ENCODE data around the gene CDH7.
A peak's percentile ranks its signal among the peaks of the same experiment; 100 is the strongest.

CDH7 gene, protein sequence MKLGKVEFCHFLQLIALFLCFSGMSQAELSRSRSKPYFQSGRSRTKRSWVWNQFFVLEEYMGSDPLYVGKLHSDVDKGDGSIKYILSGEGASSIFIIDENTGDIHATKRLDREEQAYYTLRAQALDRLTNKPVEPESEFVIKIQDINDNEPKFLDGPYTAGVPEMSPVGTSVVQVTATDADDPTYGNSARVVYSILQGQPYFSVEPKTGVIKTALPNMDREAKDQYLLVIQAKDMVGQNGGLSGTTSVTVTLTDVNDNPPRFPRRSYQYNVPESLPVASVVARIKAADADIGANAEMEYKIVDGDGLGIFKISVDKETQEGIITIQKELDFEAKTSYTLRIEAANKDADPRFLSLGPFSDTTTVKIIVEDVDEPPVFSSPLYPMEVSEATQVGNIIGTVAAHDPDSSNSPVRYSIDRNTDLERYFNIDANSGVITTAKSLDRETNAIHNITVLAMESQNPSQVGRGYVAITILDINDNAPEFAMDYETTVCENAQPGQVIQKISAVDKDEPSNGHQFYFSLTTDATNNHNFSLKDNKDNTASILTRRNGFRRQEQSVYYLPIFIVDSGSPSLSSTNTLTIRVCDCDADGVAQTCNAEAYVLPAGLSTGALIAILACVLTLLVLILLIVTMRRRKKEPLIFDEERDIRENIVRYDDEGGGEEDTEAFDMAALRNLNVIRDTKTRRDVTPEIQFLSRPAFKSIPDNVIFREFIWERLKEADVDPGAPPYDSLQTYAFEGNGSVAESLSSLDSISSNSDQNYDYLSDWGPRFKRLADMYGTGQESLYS

DNA sequence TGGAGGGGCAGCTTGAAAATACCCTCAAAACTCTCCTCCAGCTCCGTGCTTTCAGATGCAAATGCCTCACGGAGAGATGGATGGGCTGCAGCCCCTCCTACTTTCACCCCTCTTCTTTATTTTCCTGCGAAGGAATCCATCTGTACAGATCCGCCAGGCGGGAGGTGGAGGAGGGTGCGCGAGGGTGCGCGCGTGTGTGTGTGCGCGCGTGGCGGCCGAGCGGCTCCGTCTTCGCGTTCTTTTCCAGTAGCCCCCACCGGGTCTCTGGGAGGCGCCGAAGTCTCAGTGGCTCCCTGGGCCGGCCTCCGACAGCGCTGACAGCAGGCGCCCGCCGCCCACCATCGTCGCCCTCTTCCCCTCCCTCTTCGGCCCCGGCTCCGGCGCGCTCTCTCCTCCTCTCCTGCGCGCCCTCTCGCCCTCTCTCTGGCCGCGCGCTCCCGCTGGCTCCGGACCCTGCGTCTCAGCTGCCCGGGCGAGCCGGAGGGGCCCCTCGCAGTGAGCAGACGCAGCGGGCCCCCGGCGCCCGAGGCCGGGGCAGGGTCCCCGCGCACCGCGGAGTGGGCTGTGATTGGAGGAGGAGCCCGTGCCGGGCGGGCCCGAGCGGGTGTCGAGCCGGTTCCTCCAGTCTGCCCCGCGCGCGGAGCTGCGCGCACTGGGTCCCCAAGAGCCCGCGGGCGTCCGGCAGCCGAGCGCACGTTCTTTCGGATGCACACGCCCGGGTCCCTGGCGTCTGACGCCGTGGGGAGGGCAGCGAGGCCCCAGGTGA lies at the start of gene CDH7:
Gene CDH7, plus strand, starts transcription at position 624 of the 766 bp plus-strand sequence. CDS start 11,831 bp downstream, outside the sequence.
- peak; percentile 31 for DNase-seq

DNA sequence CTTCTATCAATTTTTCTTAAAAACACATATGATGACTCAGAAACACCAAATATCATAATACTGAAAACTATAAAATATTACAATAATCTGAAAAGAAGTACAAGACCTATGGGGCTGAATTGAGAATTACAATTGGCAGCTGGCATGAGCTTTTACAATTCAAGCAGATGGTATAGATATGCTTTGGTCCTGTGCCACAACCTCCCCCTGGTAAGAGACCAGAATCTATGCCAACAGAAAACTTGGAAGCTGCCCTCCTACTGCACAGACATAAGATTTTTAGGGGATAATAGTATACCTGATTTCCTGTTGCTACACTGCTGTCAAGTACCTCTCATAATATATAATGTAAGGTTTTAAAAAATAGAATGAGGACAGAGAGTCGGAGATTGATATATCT lies 46.8 kb upstream of the CDH7 start:
- no peak for DNase-seq

DNA sequence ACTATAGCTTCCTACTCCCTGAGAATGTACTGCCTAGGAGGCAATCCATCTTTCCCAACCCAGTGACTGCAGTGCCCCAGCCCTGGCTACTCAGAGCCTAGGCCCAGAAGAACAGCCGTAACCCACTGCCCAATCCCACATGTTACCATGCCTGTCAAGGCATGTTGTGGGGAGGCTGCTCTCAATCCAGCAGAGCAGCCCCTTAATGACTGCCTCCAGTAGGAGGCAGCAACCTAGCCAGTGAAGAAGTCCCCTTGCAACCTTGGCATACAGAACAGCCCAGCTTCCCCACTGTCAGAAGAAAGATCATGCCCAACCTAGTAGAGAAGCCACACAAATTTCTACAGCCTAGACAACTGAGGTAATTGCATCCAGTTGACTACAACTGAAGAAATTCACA lies 44.2 kb upstream of the CDH7 start:
- DNase-seq, result no peak

DNA sequence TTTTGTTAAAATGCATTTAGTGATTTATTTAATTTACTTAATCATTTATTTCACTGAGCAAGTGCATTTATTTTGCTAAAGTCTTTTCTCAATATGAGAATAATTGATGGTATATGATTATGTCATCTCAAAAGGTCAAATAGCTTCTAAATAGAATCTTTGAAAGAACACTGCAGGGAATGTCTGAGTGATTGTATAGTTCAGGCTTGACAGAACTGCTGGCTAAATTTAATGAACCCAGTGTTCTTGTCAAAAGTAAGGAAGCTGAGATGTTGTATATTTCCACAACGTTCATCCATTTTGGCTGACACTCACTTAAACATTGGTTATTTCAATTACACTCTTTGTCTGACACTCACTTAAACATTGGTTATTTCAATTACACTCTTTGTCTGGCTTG lies 39.3 kb upstream of the CDH7 start:
- DNase-seq, result no peak

DNA sequence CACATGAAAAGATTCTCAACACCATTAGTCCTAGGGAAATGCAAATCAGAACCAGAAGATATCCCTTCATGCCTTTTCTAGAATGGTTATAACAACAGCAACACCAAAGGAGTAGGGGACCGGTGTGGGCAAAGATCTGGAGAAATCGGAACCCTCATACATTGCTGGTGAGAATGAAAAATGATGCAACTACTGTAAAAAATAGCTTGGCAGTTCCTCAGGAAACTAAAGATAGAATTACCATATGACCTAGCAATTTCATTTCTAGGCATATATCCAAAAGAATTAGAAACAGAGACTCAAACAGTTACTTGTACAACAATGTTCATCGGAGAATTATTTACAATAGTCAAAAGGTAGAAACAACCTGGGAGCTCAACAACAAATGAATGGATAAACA lies 29.2 kb upstream of the CDH7 start:
- DNase-seq, result peak; percentile 35

DNA sequence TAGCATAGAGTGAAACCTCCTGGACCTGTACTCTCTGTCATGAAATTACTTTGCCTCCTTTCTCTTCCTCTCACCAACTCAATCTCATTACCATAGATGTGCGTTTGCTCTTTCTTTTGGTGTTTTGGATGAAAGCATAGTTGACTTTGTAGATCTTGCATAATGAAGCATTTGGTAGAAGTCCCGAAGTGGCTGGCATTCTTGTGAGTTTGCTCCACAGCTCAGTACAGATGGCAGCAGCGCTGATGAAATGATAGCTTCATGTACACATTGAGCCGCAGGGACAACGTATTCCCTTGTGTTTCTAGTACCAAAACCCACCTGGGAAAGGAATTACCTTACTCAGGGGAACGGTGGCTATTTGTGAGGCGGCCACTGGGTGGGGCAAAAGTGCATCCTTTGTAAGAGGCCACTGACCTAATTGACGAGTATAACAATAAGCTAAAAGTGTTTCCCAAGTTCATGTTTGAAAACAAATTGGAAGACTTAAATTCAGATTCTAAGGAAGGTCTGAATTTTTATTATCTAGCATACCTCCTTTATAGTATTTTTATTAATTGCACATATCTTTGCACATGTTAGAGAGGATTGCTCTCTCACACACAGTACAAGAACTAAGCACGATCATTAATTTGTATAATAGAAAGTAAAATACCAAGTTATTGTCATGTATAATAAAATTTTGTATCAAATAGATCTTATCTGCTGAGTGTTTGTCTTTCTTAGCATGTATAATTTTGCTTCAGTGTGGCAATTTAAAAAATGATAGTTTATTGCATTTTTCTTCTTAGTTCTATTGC lies 25.4 kb upstream of the CDH7 start:
- peak; percentile 63 for DNase-seq

DNA sequence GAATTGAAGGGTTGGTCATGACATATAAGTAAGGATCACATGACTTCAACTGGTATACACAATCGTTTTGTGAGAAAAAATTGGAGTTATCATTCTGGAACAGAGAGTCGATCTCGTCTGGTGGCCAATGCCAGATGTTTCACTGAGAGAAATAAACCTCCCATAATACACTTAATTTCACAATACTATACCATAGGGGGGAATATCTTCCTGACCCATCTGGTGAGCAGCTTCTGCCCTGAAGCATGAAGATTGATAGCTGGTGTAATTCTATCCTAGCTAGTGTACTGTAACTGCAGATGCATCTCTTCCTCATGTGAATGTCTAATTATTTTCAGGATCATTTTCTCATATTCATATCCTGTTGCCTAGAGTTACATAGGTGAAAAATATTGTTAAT lies 15.7 kb upstream of the CDH7 start:
- DNase-seq, result peak; percentile 62

DNA sequence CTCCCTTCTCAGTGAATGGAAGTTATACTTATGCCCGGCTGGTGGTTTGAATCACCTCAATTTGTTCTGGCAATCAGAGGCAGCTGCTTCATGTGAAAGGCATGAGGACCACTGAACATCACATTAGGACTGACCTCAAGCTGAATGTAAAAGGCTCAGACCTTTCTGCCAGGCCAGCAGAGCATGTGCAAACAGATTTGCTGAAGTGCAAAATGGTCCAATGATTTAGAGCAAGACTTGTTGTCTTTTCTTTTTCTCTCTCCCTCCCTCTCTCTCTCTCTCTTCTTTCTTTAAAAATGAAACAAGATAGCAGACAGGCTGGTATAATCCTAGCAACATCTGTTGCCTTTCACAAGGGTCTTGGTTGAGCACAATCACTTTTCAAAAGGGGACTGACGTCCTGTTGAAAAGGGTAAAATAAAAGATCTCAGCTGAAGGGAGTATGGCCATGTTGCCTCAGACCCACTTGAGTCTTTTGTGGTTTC lies 13.3 kb upstream of the CDH7 start:
- DNase-seq, result no peak

DNA sequence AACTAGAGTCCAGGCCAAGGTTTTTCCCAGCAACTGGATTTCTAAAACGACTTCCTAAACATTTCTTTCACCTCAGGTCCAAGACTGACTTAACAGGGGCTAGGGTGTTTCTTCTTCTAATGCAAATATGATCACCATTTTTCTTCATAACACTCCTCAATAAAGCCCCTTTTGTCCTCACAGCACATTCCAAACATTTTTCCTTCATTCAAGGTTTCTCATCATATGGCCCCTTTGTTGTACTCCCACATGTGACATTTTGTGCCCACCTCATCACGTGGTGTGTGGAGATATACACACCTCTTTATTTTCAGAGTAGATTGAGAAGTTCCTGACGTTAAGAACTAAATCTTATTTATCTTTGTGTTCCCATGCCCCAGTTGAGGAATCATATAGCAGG lies 3.9 kb upstream of the CDH7 start:
- DNase-seq, result no peak

DNA sequence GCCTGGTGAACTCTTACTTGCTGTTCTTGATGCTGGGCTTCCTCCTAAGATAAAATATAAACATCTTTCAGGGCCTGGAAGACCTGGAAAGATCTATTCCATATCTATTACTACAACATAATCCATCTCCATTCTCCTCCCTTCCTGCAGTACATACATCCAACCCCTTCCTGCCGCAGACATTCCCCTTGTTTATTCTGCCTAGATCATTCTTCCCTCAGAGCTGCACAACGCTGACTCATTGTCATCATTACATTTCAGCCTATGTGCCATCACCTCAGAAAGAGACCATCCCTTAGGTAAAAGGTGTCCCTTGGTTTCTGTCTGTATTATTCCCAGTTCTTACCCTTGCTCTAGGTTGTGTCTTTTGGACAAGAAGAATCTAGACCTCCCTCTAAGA lies 2.5 kb upstream of the CDH7 start:
- no peak for DNase-seq

DNA sequence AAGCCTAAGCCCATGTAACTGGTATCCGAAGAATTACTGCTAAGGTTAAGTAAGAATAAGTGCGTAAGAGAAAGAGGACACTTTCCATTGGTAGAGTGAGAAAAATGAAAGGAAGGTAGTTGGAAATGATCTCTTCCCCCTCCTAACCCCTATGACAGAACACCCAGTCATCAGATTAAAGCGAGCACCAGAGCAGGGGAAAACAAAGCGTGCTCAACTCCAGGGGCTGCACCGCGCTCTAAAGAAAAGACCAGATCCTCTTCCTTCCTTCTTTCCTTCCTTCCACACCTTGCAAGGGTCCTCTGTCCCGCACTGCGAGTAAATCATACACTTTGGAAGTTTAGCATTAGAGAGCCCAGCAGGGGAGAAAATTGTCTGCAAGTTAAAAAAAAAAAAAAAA lies 971 bp upstream of the CDH7 start:
- no peak for DNase-seq

DNA sequence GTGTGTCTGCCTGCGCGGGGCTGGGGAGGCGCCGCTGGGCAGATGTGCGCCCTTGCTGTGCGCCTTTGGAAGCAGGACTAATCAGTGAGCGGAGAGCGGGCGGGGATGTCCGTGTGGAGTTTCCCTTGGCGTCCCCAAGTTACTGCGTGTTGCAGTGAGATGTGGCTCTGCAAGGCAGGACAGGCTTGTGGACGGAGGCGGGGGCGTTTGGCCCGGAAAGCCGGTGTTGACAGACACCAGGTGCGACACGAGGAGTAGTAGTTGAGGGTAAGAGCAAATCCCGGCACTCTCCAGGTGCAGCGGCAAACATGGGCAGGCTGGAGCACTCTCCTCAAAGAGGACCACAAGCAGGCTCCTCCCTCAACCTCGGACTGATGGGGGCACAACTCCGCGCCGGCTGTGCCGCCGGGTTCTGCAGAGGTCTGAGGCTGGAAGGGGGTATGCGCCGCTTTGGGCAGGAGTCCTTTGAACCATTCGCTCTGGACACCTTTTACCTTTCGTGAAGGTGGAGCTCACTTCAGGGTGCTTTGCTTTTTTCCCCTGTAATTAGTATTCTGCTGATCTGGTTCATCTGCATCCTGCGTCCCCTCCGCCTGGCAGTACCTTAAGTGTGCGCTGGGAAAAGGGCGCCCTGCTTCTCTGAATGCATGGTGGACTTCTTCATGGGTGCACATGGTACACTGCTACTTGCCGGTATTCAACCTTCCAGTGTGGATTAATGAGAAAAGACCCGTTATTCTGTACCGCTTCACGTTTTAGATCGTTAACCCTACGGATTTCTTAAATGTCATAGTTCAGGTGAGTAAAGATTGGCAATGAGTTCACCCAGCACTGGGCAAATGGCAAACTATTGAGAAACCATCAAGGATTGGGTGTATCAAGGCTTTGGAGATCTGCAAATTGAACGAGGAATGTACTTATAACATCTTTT lies 608 bp downstream of the CDH7 start:
- no peak for DNase-seq

DNA sequence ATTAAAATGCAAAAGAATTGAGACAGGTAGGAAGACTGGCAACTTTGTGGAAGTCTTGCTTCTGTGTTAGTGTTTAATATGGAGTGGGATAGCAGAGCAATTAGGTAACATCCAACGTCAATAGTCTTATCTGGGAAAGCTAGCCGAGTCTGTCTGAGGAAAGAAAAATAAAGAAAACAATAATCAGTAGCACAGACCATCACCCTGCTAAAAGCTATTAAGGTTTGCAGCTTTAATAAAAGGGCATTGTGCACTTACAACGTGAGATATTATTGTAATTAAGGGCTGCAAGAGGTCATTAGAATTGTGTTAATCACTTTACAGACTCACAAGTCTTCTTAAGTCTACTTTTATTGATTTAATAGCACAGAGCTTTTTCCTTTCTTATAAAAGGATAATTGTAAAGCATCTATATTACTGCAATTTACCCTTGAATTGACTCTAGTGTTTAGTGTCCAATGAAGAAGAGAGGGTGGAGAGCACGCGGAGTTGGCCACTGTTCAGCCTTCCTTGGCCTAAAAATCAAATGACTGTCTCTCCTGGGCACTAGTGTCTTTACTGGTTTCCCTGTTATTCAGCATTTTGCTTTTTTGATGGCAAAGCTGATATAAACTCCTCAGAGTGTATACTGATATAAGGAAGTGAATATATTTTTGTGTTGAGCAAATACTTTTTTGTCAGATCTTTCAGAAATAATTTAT lies 2.0 kb downstream of the CDH7 start:
- DNase-seq, result no peak

DNA sequence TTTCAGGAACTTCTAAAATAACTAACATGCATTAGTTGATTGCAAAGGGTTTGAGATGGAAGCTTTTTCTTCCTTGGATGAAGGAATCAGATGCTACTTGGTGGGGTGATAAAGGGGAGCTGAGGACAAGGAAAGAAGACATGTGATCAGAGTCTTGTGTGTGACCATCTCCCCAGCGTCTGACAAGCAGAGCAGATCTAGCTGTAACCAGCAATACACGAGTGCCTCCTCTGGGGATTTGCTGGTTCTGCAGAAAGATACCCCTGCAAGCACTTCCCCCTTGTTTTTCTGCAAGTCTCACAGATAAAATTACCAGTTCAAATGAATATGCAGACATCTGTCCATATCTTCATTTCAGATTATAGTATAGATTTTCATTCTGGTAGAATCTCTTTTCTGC lies 2.7 kb downstream of the CDH7 start:
- peak; percentile 92 for DNase-seq

DNA sequence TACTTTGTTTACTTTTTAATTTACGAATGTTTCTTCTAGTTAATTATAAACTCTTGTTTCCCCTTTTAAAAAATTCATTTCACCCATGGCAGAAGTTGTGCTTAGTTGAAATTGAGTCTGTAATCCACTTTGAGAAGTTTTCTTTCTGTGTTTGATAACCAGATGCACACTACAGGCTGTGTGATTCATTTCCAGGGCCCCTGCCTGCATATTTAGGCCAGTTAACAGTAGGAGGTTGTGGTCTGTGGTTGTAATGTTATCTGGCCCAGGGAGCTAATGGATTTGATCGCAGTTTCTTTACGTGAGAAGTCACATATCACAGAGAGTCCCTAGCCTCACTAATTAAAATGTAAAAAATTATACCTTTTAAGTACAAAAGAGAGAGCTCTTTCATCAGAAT lies 3.3 kb downstream of the CDH7 start:
- DNase-seq, result peak; percentile 95

DNA sequence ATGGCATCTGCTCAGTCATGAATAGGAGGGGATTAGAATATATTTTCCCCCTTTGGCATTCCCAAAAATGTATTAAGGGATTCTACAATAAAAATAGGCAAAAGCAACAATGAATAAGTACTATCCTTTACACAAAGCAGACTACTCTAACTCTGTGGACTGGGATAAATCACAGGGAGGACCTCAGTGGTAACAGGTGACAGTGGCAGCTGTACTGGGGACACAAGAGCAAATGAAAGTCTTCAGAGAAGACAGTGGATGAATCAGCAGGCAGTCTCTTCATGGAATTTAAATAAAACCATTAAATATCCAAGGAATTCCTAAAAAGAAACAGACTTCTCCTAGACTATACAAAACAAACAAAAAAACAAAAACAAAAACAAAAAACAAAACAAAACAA lies 4.8 kb downstream of the CDH7 start:
- no peak for DNase-seq

DNA sequence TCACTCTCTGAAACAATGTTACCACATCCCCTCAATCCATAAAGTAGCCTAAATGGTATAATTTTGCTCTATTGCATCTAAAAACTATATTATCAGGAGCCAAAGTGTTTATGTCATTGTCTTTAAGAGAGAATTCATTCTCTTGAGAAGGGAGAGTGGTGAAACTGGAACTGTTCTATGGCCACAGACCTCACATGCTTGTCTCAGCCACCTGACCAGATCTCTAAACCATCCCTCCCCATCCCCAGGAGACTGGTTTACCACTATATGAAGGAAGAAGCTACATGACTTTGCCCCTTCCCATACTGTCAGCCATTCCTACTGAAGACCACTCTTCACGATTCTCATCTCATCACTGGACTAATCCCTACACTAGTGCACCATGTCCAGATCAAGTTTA lies 9.6 kb downstream of the CDH7 start:
- DNase-seq, result no peak

DNA sequence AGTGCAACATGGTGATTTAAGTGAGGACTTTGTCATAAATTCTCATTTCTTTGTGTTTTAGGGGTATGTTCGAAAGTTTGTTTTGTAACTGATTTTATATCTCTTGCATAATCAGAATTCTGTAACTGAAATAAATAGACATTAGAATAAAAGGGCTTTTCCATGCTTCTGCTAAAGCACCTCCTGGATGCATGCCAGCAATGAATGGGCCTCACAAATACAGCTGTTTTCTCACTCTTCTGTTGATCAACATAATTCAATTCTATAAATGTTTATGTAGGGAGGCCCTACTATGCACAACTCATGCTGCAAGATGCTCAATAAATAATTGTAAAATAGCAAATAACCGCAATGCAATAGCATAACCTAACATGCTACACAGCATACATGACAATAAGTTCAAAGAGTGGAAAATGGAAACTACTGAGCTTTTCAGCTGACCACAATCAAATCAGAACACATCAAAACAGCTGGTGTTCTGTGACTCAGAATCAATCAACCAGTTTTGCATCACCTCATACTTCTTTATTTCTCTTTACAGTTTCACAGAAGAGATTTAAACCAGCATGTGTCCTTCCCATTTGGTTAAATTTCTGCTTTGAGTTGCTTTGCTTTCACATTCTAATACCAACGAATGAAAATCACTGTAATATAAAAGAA lies 11.0 kb downstream of the CDH7 start:
- no peak for DNase-seq

DNA sequence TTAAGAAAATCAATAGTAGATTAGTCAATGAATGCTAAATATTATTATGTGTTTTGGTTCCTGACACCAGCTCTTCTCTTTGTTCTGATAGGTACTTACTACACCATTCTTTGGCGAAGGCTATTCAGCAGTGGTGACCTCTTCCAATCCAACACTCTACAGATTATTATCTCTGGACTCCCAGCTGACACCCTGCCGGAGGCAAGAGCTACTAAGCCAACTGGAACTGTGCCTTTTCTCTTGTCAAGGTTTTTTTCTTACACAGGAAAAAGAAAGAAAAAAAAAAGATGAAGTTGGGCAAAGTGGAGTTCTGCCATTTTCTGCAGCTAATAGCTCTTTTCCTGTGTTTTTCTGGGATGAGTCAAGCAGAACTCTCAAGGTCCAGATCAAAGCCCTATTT lies 11.7 kb downstream of the CDH7 start:
- no peak for DNase-seq

DNA sequence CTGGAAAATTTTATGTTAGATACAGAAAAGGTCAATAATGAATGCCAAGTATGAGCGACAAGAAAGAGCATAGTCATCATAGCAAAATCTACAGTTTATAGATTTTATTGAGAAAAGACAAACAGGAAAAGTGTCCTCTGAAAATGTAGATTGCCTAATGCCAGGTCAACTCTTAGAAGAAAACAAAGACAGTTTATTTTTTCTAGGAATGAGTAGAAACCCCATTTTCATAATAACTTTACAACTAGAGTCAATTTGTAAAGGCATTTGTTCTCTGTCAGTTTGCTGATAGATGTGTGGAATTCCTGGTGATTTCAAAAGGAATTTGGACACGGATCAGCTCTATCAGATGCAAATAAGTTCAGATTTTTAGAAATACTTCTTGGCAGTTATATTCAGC lies 16.6 kb downstream of the CDH7 start:
- no peak for DNase-seq
